ENCODE results near the gene PDLIM4. TPM values are rescaled to one million over a fixed set of nuclear protein-coding genes. Genes with fewer than 3 reads are reported as not detected.

PDLIM4 gene
- total RNA-seq, 1 donor from 2014 or later = 2.0 TPM

DNA sequence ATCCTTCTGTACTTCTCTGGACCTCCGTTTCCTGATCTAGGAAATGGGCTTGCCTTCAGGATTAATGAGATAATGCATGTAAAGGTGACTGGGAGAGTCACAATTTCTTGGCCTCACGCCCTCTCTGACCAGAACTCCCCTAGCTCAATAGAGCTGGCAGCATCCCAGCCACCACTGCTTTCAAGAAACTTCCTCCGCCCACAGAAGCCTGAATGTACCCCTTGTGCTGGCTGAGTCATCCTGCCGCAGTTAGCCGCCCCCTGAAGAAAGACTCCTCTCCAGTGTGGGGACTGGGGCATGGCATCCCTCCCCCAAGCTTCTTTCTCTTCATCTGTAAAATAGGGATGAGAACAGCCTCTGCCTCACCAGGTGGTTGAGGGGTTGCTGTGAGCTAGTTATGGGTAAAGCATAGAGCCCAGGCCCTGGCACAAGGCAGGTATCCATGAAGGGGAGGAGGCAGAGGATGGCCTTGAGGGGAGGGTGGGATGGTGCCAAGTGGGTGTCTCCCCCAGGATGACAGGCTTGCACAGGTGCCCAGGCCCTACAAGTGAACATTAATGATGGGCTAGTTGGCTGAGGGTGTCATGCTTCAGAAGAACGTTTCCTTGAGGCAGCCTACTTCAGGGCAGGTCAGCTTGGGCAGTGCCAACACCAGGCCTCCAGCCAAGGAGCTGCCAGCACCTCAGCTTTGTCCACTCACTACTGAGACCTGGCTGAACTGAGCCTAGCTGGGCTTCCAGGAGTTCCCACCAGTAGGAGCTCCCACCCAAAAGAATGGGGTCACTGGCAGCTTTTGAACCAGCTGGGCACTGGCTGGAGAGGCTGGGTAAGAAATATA lies 3.4 kb downstream of the PDLIM4 start:
- H3K27me3 Mint-ChIP-seq (ENCODE audit: insufficient read depth) = peaks cover 17% of the 10 kb centered on the region
- H3K36me3 Mint-ChIP-seq (ENCODE audit: low read depth) = peaks cover 3% of the 10 kb centered on the region
- peak overlapping the region; percentile 69 for H3K27ac Mint-ChIP-seq
- H3K4me3 Mint-ChIP-seq = peak overlapping the region; percentile 41
- H3K9me3 Mint-ChIP-seq = no peaks in the 10 kb centered on the region
- intact Hi-C loops (cut with micrococcal nuclease) = loop anchor here (2.0 kb wide), 1 partner anchor 14 kb away; no protein-coding TSS in a partner anchor
- peaks cover 41% of the 10 kb centered on the region for H3K4me1 Mint-ChIP-seq (ENCODE audit: low read depth)
- DNase-seq (ENCODE audit: low spot score) = no peak

DNA sequence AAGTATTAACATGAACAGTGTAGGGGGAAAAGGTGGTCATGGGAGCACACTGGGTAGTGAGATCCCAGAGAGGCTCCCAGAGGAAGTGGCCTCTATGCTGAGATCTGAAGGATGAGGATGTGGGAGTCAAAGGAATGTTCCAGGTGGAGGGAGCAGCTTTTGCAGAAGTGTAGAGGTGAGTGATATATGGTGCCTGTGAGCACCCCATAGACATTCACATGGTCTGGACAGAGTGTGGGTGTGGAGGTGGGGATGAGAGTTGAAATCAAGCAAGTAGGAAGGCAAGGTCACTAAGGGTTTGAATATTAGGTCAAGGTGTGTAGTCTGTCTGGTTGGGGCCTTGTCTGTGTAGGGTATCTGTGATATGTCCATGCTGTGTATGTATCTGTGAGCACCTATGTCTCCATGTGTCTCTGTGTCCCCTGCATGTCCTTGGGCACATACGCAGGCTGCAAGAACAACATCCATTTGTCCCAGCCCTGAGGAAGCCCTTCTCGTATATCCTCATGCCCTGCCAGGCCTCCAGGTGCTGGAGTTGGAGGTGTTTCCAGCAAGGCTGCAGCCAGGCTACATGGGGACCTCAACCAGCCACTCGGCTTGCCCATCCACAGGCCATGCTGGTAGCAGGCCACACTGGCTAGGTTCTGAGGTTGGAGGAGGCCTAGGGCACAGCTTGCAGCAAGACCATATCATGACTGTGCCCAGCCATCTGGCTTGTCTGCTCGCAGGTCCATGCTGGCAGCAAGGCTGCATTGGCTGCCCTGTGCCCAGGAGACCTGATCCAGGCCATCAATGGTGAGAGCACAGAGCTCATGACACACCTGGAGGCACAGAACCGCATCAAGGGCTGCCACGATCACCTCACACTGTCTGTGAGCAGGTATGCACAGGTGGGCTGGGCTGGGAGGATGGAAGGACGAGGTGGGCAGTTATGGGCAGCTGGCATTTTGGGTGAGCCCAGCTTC lies 4.7 kb downstream of the PDLIM4 start:
- Mint-ChIP-seq H3K27ac (peak overlapping the region; percentile 37), H3K9me3 (no peaks in the 10 kb centered on the region), H3K27me3 (ENCODE audit: insufficient read depth) (peaks cover 6% of the 10 kb centered on the region), H3K4me3 (peak overlapping the region; percentile 2), H3K4me1 (ENCODE audit: low read depth) (peaks cover 36% of the 10 kb centered on the region), H3K36me3 (ENCODE audit: low read depth) (no peaks in the 10 kb centered on the region)
- no peak for DNase-seq (ENCODE audit: low spot score)
- intact Hi-C loops (cut with micrococcal nuclease) = loop anchor here (2.0 kb wide), 1 partner anchor 15 kb away; no protein-coding TSS in a partner anchor

GRCh38 chr5:132262882-132263547 lies 5.5 kb downstream of the PDLIM4 start:
- H3K9me3 Mint-ChIP-seq = no peaks in the 10 kb centered on the region
- DNase-seq (ENCODE audit: low spot score) = no peak
- intact Hi-C loops (cut with micrococcal nuclease) = no loop called here
- peaks cover 36% of the 10 kb centered on the region for H3K4me1 Mint-ChIP-seq (ENCODE audit: low read depth)
- no peaks in the 10 kb centered on the region for H3K36me3 Mint-ChIP-seq (ENCODE audit: low read depth)
- no peak overlapping the region for H3K4me3 Mint-ChIP-seq
- H3K27ac Mint-ChIP-seq = peak overlapping the region; percentile 83
- peaks cover 5% of the 10 kb centered on the region for H3K27me3 Mint-ChIP-seq (ENCODE audit: insufficient read depth)

- peak overlapping the region; percentile 83 for H3K27ac Mint-ChIP-seq
- DNase-seq (ENCODE audit: low spot score) = no peak
- no peaks in the 10 kb centered on the region for H3K36me3 Mint-ChIP-seq (ENCODE audit: low read depth)
- no peak overlapping the region for H3K4me3 Mint-ChIP-seq
- H3K4me1 Mint-ChIP-seq (ENCODE audit: low read depth) = peaks cover 39% of the 10 kb centered on the region
- intact Hi-C loops (cut with micrococcal nuclease) = no loop called here
- peaks cover 2% of the 10 kb centered on the region for H3K27me3 Mint-ChIP-seq (ENCODE audit: insufficient read depth)
- no peaks in the 10 kb centered on the region for H3K9me3 Mint-ChIP-seq
Observed at GRCh38 chr5:132263548-132264261, 6.2 kb downstream of the PDLIM4 start.

DNA sequence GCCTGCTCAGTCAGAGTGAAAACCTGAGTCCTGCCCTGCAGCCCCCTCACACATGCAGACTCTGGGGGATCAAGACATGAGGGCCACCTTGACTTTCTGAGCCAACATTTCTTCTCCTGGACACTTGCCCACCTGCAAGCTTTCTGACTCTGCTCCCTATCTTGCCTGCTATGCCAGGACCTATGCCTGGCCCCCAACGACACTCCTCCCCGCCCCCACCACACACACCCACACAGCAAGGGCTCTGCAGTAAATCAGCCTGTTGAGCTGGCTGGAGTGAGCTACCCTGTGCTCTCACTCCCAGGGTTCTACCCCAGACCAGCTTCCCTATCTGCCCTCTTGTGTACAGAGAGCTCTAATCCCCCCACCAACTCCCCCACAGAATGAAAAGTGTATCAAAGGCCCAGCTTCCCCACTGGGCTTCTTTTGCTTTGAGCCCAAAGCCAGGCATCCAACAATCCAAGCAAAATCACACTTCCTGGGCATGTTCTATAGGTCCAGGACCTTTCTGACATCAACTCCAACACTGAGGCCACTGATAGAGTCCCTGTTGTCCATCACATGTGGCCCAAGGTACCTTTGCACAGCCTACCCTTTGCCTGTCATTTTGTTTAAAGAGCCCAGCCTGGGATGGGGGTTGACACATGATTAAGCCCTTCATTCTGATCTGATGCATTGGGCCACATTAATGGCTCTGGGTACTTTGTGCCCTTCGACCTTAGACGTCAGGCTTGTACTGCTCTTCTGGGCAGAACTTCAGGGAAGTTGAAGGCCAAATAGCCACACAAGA lies 7.2 kb downstream of the PDLIM4 start:
- intact Hi-C loops (cut with micrococcal nuclease) = no loop called here
- peaks cover 40% of the 10 kb centered on the region for H3K4me1 Mint-ChIP-seq (ENCODE audit: low read depth)
- no peak overlapping the region for H3K4me3 Mint-ChIP-seq
- peaks cover 2% of the 10 kb centered on the region for H3K27me3 Mint-ChIP-seq (ENCODE audit: insufficient read depth)
- peak overlapping the region; percentile 22 for H3K27ac Mint-ChIP-seq
- no peaks in the 10 kb centered on the region for H3K9me3 Mint-ChIP-seq
- no peaks in the 10 kb centered on the region for H3K36me3 Mint-ChIP-seq (ENCODE audit: low read depth)
- no peak for DNase-seq (ENCODE audit: low spot score)

DNA sequence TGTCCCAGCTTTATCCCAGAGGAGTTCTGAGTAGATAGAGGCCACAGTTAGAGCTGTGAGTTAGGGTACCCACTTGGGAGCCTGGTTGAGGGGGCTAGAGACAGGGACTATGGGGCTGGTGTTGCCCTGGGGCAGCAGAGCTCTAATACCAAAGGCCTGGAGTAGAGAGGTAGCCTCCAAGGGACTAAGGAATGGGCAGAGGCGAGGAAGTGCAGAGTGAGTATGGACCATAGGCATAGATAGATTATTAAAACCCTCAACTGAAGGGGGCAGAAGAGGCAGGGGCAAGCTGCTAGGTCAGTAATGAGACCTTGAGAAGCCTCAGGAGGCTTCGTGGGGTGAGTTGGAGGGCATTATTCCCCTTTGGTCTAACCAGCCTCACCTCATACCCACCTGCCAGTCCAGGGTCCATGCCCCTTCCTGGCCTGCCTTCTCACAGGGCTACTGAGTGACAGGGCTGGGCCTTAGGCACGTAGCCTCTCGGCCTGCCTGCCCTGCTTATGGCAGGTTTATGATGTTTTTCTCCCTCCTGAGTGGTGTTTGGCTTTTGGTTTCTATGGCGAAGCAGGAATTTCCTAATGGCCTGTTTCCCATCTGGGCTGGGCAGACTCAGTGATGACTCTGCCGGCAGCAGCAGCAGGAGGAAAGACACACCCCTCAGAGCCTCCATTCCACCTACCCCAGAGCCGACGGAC lies 8.0 kb downstream of the PDLIM4 start:
- peaks cover 2% of the 10 kb centered on the region for H3K27me3 Mint-ChIP-seq (ENCODE audit: insufficient read depth)
- no peaks in the 10 kb centered on the region for H3K9me3 Mint-ChIP-seq
- H3K4me3 Mint-ChIP-seq = no peak overlapping the region
- no peaks in the 10 kb centered on the region for H3K36me3 Mint-ChIP-seq (ENCODE audit: low read depth)
- intact Hi-C loops (cut with micrococcal nuclease) = no loop called here
- no peak for DNase-seq (ENCODE audit: low spot score)
- H3K4me1 Mint-ChIP-seq (ENCODE audit: low read depth) = peaks cover 33% of the 10 kb centered on the region
- no peak overlapping the region for H3K27ac Mint-ChIP-seq

GRCh38 chr5:132266031-132266835 lies 8.7 kb downstream of the PDLIM4 start:
- H3K27me3 Mint-ChIP-seq (ENCODE audit: insufficient read depth) = peaks cover 2% of the 10 kb centered on the region
- H3K9me3 Mint-ChIP-seq = no peaks in the 10 kb centered on the region
- peaks cover 26% of the 10 kb centered on the region for H3K4me1 Mint-ChIP-seq (ENCODE audit: low read depth)
- no peak for DNase-seq (ENCODE audit: low spot score)
- no peaks in the 10 kb centered on the region for H3K36me3 Mint-ChIP-seq (ENCODE audit: low read depth)
- no peak overlapping the region for H3K27ac Mint-ChIP-seq
- no peak overlapping the region for H3K4me3 Mint-ChIP-seq
- intact Hi-C loops (cut with micrococcal nuclease) = no loop called here

- Mint-ChIP-seq H3K36me3 (ENCODE audit: low read depth) (no peaks in the 10 kb centered on the region), H3K9me3 (no peaks in the 10 kb centered on the region), H3K4me3 (no peak overlapping the region), H3K4me1 (ENCODE audit: low read depth) (peaks cover 22% of the 10 kb centered on the region), H3K27me3 (ENCODE audit: insufficient read depth) (peaks cover 2% of the 10 kb centered on the region), H3K27ac (no peak overlapping the region)
- DNase-seq (ENCODE audit: low spot score) = no peak
- intact Hi-C loops (cut with micrococcal nuclease) = no loop called here
Observed at GRCh38 chr5:132266836-132267160, 9.3 kb downstream of the PDLIM4 start.

- H3K4me1 Mint-ChIP-seq (ENCODE audit: low read depth) = peaks cover 18% of the 10 kb centered on the region
- no peaks in the 10 kb centered on the region for H3K36me3 Mint-ChIP-seq (ENCODE audit: low read depth)
- H3K27ac Mint-ChIP-seq = peak overlapping the region; percentile 3
- peaks cover 2% of the 10 kb centered on the region for H3K27me3 Mint-ChIP-seq (ENCODE audit: insufficient read depth)
- no peak overlapping the region for H3K4me3 Mint-ChIP-seq
- no peak for DNase-seq (ENCODE audit: low spot score)
- intact Hi-C loops (cut with micrococcal nuclease) = no loop called here
- no peaks in the 10 kb centered on the region for H3K9me3 Mint-ChIP-seq
Observed at GRCh38 chr5:132267166-132267739, 9.8 kb downstream of the PDLIM4 start.

- H3K27ac Mint-ChIP-seq = no peak overlapping the region
- DNase-seq (ENCODE audit: low spot score) = no peak
Observed at GRCh38 chr5:132267931-132268768, 10.7 kb downstream of the PDLIM4 start.

More at GRCh38 chr5:132267931-132268768, 10.7 kb downstream of the PDLIM4 start:
- intact Hi-C loops (cut with micrococcal nuclease) = no loop called here
- H3K4me3 Mint-ChIP-seq = no peak overlapping the region
- H3K27me3 Mint-ChIP-seq (ENCODE audit: insufficient read depth) = peaks cover 3% of the 10 kb centered on the region
- peaks cover 18% of the 10 kb centered on the region for H3K4me1 Mint-ChIP-seq (ENCODE audit: low read depth)
- no peaks in the 10 kb centered on the region for H3K9me3 Mint-ChIP-seq
- H3K36me3 Mint-ChIP-seq (ENCODE audit: low read depth) = no peaks in the 10 kb centered on the region

All from activated T-helper 1 cell treated with anti-CD3 and anti-CD28 coated beads, Interleukin-12 subunit alpha, Interleukin-12 subunit beta, Interleukin-2, Interleukin-4 antibody, amounts not matched to agents 30 ng/mL and 10 ng/mL and 1 ng/mL, durations not matched to agents 14 hours and 24 hours and 36 hours (primary cell).